NCI-H526 treated with DMSO at 0.1 percent for 48 hours (cell line): ENCODE measurements around the gene PLVAP.

Experiments used
- DNase-seq: peaks from one replicate; lab custom pipeline; 2025; lab: John Stamatoyannopoulos, UW

Gene PLVAP

DNA sequence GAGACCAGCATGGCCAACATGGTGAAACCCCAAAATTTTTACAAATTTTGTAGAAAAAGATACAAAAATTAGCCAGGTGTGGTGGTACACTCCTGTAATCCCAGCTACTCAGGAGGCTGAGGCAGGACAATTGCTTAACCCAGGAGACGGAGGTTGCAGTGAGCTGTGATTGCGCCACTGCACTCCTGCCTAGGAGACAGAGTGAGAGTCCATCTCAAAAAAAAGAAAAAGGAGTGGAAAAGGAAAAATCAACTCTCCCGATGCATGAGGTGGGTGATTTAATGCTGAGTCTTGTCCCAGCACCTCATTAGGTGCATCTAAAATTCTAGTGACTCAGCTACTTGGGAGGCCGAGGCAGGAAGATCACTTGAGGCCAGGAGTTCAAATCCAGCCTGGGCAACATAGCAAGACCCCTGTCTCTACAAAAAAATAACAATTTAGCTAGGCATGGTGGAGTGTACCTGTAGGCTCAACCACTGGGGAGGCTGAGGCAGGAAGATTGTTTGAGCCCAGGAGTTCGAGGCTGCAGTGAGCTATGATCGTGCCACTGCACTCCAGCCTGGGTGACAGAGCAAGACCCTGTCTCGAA, 20.0 kb downstream of the PLVAP start:
- DNase-seq = no peak

DNA sequence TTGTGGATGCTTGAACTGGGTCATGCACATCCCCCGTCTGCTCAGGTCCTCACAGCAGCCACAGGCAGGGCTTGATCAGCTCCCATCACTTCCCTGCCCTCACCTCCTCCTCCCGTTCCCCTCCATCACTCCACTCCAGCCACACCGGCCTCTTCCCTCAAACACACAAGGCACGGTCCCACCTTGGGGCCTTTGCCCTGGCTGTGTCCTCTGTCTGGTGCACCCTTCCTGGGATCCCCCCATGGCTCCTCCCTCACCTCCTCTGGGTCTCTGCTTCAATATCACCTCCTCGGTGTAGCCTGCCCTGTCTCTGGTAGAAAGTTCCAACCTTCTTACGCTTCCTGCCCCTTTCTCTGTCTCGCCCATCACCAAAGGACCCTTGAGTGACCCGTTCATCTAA, 23.8 kb downstream of the PLVAP start:
- no peak for DNase-seq

DNA sequence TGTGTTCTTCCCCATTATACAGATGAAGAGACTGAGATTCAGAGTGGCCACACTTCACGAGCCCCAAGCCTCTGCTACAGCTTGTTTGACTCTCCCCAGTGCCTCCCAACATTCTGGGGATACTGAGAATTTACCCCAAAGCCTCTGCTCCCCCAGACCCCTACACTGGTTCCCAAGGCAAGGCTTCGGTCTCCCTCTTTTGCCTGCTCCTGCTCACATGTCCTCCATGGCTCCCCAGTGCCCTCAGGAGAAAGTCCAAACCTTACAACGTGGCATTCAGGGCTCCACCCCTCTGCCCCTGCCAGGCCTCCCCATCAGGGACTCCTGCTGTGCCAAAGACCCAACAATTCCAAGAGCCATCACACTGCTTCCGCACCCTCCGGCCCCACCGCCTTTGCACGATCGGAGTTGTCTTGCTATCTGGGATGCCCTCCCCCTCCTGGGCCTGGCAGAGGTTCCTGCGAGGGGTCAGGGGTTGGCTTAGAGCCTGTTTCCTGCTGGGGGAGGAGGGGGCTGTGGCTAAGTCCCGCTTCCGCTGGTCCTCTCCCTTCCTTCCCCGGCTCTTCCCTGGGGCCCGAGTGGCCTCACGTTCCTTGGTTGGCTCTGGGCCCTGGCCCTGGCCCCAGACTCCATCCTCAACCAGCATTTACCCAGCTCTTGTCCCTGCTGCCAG, 24.4 kb downstream of the PLVAP start:
- DNase-seq = no peak

DNA sequence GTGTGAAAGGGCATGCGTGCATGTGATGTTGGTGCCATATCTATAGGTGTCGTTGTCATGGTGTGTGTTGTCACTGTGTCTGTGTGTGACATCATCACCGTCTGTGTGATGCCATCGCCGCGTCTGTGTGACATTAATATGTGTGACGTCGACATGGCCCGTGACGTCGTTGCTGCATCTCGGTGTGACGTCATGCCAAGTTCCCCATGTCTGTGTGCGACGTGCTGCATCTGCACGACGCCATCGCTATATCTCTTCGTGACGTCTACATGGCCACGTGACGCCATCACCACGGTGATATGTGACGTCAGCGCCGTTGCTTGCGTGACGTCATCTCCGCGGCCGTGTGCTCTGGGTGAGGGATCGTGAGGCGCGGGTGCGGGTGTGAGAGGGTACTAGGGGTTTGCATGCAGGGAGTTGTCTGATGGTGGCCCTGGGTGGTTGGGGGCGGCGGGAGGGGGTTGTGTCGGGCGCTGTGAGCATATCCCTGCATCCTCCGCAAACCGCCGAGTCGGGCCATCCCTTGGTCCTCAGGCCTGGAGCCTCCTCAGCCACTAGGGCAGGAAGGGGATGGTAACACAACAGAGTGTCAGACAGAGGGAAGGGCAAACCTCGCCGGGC, 25.2 kb downstream of the PLVAP start:
- no peak for DNase-seq

DNA sequence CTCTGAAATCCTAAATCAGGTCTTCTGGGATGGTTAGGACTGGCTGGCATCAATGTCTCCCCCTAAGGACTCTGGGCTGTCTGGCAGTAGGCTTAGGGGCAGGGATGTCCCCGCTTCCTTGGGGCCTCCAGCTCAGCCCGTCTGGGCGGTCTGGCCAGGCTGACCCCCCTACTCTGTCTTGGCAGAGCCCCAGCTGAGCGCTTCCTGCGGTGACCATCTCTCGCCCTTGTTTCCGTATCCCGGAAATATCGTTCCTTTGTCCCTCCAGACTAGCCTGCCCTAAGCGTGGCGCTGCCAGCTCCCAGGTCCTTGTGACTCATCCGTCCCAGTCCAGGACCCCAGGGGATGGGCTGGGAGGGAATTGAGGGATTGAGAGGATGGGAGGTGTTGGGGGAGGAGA, 28.4 kb downstream of the PLVAP start:
- no peak for DNase-seq

DNA sequence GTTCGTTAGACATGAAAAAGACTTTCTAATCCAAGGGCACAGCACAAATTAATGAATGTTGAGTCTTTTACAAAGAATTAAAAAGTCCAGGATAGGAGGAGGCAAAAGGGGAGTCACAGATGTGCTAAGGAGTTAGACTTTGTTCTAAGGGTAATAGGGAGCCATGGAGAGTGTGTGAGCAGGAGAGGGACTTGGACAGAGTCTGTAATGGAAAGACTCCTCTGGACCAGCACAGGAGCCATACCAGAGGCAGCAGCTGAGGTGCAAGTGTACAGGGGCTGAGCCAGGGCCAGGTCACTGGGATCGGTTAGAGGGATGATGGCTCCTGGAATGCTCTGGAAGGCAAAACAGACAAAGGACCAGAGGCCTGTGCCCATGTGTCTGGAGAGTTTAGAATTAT, 29.3 kb downstream of the PLVAP start:
- DNase-seq = no peak

DNA sequence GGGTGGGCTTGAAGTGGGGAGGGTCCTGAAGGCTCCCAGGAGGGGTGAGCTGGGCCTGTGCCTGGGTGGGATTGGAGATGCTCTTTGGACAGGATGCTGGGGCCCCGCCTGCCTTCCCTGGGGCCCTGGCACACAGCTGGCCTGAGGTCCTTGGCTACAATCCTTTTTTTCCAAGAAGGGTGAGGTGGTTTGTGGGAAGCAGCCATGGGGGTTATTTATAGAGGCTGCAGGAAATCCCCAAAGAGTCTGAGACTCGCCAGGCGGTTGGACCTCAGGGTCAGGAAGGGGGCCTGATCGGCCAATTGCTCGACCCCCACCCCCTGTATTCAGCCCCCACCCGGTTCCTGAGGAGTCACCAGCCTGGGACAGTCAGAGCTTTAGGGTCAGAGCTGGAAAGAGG, 29.8 kb downstream of the PLVAP start:
- no peak for DNase-seq

DNA sequence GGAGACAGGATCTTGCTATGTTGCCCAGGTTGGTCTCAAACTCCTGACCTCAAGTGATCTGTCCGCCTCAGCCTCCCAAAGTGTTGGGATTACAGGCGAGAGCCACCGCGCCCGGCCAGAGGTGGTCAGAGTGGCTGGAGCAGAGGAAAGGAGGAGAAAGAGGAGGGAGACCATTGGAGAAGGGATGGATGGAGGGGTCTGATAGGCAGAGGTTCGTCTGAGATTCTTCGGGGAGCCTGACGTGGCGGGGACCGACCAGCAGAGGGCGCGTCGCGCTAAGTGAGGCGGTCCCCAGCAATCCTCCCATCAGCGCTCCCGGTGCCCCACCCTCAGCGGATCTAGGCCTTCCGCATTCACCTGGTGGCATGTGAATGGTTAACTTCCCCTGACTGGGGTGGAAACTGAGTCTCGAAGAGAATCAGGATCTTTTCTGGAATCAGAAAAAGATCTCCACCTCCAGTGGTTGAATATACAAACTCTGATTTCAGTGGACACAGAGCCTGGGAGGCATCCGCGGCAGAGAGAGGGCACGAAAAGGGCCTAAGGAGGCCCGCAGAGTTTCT, 31.0 kb downstream of the PLVAP start:
- DNase-seq = peak; percentile 5

DNA sequence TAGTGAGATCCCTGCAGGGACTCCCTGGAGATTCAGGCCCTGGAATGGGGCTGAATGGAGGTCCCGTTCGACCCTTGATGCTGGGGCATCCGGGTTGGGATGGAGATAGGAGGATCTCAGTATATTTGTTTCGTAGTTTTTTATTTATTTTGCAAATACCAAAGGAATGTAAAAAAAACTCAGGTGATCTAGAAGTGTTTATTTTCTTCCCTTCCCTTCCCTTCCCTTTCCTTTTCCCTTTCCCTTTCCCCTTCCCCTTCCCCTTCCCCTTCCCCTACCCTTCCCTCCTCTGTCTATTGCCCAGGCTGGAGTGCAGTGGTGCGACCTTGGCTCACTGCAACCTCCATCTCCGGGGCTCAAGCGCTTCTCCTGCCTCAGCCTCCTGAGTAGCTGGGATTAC, 35.3 kb downstream of the PLVAP start:
- DNase-seq = no peak

DNA sequence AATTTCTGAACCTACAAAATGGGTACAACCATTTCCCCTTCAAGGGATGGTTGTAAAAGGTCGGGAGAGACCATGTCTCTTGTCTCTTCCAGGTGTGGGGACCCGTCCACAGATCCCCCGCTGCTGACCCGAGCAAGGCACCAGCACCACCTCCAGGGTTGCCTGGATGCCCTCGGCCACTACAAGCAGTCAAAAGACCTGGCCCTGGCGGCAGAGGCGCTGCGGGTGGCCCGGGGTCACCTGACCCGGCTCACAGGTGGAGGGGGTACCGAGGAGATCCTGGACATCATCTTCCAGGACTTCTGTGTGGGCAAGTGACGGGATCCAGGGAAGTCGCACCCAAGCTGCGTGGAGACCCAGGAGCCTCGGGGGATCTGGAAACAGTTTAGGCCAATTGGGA, 35.8 kb downstream of the PLVAP start:
- no peak for DNase-seq

DNA sequence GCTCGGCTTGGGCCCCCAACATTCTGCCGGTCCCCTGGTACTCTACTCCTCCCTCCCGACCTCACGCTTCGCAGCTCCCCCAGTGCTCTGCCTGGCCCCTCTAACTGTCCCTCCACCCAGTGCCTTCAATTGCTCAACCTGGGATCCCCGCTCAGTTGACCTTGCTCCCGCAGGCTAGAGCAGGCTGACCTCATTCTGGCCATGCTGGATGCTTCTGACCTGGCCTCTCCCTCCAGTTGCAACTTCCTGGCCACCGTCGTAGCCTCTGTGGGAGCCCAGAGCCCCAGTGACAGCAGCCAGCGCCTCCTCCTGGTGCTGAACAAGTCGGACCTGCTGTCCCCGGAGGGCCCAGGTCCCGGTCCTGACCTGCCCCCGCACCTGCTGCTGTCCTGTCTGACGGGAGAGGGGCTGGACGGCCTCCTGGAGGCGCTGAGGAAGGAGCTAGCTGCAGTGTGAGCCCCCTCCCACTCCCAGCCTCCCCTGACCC, 36.2 kb downstream of the PLVAP start:
- DNase-seq = no peak

DNA sequence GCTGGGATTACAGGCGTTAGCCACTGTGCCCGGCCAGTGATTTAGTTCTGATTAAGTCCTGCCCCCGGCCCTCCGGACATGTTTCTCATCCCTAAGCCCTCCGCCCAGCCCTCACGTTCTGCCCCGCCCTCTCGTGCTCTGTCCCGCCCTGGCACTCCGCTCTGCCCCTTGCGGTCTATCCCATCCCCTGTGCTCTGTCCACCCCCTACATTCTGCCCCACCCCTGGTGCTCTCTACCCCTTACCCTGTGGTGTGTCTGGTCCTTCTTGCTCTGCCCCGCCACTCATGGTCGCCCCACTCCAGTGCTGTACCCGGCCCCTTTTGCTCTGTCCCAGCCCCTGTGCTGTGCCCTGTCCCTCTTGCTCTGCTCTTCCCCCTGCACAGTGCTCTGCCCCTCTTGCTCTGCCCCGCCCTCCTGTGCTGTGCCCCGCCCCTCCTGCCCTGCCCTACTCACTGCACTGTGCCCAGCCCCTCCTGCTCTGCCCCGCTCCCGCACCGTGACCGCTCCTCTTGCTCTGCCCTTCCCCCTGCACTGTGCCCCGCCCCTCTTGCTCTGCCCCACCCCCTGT, 36.8 kb downstream of the PLVAP start:
- no peak for DNase-seq

DNA sequence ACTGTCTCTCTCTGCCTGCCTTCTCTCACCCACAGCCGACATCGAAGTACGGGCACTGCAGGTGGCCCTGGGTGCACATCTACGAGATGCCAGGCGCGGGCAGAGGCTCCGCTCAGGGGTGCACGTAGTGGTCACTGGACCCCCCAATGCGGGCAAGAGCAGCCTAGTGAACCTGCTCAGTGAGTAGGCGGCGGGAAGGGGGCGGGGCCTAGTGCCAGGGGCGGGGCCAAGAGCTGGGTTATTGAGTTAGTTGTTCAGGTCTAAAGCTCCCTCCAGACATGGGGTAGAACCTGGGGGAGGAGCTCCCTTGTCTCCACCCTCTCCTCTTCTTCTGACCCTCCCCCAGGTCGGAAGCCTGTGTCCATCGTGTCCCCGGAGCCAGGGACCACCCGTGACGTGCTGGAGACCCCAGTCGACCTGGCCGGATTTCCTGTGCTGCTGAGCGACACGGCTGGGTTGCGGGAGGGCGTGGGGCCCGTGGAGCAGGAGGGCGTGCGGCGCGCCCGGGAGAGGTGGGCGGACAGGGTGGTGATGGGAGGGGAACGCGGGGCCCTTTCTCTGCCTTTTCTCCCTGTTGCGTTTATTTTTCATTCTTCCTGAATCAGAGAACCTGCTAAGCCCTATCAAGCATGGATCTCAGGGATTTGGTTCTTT, 37.9 kb downstream of the PLVAP start:
- DNase-seq = no peak

DNA sequence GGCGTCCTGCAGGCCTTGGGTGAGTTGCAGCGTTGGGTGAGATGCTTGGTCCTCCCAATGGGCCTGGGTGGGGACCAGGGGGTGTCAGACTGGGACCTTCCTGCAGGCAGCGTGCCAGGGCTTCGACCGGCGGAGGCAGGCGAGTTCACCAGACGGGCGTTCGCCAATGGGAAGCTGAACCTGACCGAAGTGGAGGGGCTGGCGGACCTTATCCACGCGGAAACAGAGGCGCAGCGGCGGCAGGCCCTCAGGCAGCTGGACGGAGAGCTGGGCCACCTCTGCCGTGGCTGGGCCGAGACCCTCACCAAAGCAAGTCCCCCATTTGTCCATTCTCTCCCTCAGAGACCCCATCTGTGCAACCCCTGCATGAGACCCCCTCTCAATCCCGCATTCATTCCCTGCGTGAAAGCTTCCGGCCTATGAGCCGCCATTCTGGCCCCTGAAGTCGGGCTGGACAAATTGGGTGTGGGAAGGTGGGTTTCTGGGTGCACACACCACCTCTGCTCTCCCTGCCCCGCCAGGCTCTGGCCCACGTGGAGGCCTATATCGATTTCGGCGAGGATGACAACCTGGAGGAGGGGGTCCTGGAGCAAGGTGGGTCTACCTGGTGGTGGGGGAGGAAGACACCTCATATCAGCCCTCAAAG, 38.6 kb downstream of the PLVAP start:
- no peak for DNase-seq

DNA sequence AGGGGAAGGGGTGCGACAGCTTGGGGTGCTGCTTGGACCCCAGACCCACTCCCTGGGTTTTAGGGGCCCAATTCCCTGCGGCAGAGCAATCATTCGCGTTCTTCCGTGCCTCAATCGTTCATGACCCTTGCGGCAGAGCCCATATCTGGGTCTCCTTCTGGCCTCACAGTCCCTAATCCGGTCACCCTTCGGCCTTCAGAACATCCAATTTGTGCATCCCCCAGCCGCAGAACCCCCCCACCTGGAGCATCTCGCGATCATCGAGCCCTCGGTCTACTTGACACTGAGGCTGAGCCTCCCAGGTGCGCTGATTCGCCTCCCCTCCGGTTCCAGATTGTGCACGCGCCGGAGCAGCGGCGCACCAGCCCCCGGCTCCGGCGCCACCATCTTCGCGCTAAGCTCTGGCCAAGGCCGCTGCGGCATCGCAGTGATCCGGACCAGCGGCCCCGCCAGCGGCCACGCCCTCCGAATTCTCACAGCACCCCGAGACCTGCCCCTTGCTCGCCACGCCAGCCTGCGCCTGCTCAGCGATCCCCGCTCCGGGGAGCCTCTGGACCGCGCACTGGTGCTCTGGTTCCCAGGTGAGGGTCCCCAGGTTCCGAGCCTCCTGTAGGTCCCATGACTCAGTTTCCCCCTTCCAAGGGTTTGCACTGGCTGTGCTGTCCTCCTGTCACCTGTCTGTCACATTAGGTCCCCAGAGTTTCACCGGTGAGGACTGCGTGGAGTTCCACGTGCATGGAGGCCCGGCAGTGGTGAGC, 39.3 kb downstream of the PLVAP start:
- no peak for DNase-seq

DNA sequence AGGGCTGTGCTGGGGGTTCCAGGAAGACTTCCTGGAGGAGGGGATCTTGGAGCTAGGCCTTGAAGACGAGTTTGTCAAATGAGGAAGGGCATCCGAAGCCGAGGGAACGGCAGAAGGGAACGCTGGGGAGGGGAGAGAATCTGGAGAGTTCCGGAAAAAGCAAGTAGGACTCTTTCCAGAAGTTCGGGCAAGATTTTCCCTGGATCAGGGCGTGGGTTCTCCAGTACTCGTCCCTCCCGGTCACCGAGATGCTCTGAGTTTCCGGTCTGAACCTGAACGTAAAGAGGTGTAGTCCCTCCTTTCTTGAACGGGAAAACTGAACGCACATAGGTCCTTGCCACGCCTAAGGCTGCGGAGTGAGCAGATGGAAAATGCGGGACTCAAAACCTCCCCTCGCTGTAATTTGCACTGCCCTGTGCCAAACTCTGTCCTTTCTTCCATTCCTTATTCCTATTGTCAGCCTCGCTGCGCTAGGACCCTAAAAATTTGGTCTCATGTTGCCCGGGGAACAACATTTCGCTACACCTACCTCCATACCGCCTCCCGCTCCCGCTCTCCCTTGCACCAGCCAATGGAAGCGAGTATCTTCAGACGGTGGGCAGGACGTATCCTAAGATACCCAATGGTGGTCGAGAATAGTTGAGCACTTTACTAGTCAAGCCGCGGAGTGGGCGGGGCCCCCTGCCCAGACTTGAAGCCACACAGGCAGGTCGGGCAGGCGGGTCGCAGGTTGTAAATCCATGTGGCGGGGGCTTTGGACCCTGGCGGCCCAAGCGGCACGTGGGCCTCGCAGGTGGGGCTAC, 40.1 kb downstream of the PLVAP start, which contains the start of gene GTPBP3:
Gene GTPBP3, plus strand, starts transcription at position 682 of the 803 bp plus-strand sequence. Its CDS starts 59 bp downstream, at position 741.
- DNase-seq = peak; percentile 91

DNA sequence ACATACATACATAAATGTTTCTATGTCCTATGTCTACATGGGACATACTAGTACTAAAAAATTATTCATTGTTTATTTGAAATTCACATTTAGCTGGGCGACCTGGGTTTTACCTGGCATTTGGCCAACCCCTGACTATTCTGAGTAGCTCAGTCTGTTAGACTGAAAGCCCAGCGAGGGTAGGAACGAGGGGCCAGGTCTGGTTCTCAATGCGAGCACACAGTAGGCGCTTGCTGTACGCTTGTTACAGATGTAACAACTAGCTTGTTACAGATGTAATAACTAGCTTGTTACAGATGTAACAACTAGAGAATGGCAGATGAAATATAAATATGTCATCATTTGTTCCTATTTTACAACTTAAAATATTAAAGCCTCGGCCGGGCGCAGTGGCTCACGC, 41.6 kb downstream of the PLVAP start:
- no peak for DNase-seq

DNA sequence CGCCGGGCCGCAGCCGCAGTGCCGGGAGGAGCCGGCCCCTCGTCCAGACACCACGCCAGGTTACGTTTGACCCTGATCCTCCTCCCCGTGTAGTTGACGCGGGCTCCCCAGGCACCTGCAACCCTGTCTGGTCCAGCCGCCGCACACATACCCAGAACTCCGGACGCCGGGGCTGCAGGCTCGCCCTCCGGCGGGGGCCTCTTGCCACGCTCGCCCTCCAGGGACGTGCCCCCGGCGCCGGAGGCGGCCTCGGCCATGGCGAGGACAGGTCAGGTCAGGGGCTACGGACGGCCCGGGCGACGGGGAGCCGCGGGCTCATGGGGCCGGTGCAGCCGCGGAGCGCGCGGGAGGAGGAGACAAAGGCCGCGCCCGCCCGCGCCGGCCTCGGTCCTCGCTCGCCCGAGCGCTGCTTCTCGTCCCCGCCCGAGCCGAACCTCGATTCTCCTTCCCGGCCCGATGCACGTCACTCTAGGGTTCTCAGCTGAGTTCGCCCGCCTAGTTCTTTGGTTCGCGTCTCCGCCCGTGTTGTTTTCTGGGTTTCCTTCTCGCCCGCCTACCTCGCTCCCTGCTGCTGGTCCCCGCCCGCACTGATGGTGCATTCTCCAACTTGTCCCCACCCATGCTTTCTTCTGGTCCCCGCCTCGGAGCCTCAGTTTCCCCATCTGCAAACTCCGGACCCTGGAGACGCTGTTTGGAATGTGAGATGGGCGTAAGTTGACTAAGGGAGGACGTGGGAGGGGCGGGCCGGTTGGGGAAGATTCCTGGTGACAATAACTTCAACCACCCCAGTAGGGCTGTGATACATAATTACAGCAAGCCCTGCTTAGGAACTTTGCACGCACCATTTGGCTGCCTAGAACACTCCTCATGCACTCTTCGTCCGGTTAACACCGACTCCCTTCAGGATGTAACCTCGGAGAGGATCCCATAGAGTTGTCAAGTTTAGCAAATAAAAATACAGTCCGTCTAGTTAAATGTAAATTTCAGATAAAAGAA, 42.4 kb downstream of the PLVAP start, which contains the start of gene ANO8:
Gene ANO8, minus strand, starts transcription at position 442 of the 996 bp plus-strand sequence. Its CDS starts 185 bp downstream, at position 257.
- DNase-seq = peak; percentile 79
